KOPT-K1 (cell line): ENCODE results near the gene ATXN2L.
"Not testable (repeated sequence)": the region's sequence is repeated elsewhere in the genome, so short reads cannot be mapped to it uniquely, and the experiment has no call there.

Source experiments
- H3K27ac ChIP-seq: fragments of 200-600 bp; sonication (generic); 2 replicates; pipeline ENCODE4 v1.5.1; 2016; ENCODE audit warnings: antibody characterized with exemption, mild to moderate bottlenecking, low read depth, low read length; ENCODE audit not compliant: poor library complexity, severe bottlenecking
- H3K36me3 ChIP-seq: fragments of 200-600 bp; sonication (generic); 2 replicates; pipeline ENCODE4 v1.5.1; 2017; ENCODE audit warnings: antibody characterized with exemption, mild to moderate bottlenecking, low read length, moderate library complexity; ENCODE audit not compliant: insufficient read depth
- H3K9me3 ChIP-seq: fragments of 200-600 bp; sonication (generic); 2 replicates; pipeline ENCODE4 v1.5.1; 2017; ENCODE audit warnings: antibody characterized with exemption, low read length, mild to moderate bottlenecking; ENCODE audit not compliant: insufficient read depth, poor library complexity, severe bottlenecking

Gene ATXN2L

DNA sequence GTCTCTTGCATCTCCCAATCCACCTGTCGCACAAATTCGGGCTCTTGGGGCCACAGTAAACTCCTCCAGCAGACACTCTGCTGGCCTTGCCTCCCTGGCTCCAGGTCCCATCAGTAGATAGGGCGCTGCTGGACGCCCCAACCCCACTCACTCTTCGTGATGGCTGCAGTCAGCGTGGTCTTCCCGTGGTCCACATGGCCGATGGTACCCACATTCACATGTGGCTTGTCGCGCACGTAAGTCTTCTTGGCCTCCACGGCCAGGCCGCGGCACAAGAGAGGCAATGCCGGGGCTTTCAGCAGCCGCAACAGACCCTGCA is 22.9 kb downstream of the ATXN2L start:
- Histone ChIP-seq H3K27ac (peak overlapping the region; percentile 79), H3K9me3 (no peaks in the 10 kb centered on the region), H3K36me3 (peaks cover 41% of the 10 kb centered on the region)

DNA sequence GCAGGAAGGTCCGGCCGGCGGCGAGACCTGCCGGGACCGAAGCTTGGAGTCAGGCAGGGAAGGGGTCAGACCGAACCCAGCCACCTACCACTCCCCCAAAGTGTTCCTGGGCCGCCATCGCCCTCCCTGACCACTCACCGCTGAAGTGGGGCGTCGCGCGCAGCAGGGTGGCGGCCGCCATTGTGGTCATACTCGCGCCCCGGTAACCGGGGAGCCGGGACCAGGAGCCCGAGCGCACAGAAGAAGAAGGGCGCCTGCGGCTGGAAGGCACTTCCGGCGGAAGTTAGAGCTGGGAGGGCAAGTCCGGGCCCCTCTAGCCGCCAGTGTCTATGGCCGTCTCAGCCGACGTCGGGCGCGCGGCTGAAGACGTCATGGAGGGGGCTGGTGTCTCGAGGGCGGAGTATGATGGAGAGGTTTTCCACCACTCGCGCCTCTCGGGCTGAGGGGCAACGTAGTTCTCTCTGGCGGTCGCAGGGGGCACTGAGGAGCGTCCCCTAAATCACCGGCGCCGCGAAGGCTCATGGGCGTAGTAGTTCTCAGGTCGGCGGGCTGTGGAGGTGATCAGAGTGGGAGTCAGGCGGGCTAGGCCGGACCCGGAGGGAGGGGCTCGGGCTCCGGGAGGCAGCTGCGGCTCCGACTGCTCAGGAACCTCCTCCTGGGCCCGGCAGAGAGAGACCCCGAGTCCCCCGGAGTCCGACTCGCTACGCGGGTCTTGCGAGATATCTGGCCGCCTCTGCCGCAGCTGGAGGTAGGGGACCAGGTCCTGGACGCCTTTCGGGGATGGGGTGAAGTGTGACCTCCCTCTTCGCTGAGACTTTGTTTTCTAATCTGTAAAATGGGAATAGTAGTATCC is 23.5 kb downstream of the ATXN2L start, which contains the start of gene TUFM:
TUFM (minus strand) TSS at position 269 of the 853 bp plus-strand sequence; CDS start at position 190, 79 bp downstream.
- Histone ChIP-seq H3K36me3 (peaks cover 38% of the 10 kb centered on the region), H3K27ac (peak within 1 kb of the TSS; percentile 79), H3K9me3 (no peaks in the 10 kb centered on the region)

DNA sequence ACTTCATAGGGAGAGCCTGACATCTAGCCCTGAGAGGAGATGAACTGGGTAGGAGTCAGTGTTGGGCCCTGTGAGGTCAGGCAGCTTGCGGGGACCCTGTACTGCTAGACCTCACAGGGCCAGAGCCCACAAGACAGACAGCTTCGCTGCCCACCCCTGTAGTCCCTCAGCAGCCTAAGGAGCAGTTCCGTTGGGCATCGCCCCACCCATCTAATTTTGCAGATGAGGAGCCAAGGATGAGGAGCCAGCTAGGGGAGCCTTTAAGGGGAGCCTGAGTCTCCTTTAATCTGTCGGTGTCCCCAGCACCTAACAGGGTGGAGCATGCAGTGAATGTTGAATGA is 24.1 kb downstream of the ATXN2L start:
- H3K36me3 ChIP-seq: peaks cover 34% of the 10 kb centered on the region
- H3K9me3 ChIP-seq: no peaks in the 10 kb centered on the region
- H3K27ac ChIP-seq: peak overlapping the region; percentile 79

DNA sequence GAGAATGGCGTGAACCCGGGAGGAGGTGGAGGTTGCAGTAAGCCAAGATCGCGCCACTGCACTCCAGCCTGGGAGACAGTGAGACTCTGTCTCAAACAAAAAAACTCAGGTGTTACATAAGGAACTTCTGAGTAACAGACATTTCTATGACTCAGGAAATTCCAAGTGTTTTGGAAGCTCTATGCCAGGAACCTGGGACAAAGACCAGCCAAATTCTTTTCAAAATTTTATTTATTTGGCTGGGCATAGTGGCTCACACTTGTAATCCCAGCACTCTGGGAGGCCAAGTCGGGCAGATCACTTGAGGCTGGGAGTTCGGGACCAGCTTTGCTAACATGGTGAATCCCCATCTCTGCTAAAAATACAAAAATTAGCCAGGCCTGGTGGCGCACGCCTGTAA is 35.6 kb downstream of the ATXN2L start:
- Histone ChIP-seq H3K27ac (no peak overlapping the region), H3K9me3 (no peaks in the 10 kb centered on the region), H3K36me3 (0 out of 2 replicates have a peak, but pooled peaks cover 5% of the 10 kb centered on the region)

DNA sequence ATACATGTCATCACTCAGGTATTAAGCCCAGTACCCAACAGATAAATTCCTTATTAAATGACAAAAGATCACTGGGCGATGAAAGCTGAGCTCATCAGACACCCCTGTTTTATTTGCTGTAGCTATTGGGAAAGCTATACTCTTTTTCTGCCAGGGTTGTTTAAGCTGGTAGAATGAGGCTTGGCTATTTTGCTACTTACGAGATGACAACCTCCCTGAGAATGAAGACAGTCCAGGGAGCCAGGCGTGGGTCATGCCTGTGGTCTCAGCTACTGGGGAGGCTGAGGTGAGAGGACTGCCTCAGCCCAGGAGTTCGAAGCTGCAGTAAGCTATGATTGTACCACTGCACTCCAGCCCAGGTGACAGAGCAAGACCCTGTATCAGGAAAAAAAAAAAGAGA is 36.5 kb downstream of the ATXN2L start:
- H3K36me3 ChIP-seq: 0 out of 2 replicates have a peak, but pooled peaks cover 5% of the 10 kb centered on the region
- no peaks in the 10 kb centered on the region for H3K9me3 ChIP-seq
- no peak overlapping the region for H3K27ac ChIP-seq

DNA sequence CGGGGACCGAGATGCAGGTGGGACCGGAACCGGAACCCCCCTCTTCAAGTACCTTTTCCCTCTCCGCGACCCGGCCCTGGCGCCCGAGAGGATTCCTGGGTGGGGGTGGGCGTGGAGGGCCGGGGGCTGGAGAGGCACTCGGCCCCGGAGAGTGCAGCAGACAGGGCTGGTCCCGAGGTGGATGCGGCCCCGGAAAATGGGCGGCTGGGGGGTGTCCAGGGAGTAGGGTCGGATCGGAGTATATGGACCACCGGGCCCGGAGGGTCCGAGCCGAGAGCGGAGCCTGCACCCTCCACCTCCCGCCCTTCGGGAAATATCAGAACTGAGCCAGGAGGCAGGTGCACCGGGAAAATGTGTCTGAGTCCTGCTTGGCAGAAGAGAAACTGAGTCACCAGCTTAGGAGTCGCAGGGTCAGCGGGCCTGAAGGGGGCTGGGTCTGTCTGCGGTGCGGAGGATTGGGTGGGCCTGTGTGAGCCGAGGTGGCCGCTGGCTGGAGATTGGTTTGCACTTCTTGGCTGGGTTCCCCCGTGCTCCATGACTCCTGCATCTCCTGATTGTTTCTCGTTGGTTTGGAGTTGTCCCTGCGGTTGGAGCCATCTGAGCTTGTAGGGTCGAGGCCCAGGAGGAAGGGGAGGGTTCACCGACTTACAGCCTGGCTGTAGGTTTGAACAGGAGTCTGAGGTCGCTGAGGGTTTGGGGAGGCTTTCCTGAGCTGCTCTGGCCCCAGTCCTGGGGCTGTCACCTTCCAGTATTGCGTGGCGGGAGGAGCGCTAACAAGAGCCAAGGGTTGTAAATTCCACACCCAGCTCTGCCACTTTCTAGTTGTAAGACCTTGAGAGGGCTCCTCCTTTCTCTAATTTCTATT is 41.4 kb downstream of the ATXN2L start:
- peaks cover 29% of the 10 kb centered on the region for H3K36me3 ChIP-seq
- H3K9me3 ChIP-seq: no peaks in the 10 kb centered on the region
- H3K27ac ChIP-seq: peak overlapping the region; percentile 92

DNA sequence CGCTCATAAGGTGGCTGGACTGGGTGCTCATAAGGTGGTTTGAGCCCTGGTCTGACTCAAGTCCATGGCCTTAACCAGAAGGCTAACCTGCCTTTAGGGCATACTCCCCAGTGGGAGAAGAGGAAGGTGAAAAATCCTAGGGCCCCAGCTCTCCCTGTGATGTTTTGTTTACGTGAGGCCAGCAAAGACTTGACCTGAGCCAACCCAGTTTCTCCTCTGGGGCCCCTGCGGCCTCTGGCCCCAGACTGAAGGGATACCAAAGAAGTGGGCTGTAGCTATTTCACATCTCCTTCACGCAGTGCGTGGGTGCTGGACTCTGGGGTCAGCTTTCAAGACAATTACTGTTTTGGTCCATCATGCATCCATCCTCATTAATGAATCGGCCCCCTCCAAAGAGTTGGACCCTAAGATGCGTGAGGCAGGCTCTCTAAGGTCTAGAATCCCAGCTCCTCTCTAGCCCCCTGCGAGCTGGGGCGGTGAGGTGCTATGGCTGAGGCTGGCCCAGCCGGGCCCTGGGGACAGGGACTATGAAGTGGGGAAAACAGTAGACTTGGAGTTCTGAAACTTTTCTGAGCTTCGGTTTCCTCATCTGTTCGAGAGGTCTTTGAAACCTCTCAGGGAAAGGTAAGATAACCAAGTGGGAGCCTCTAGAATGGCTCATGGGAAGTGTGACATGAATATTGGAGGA is 42.3 kb downstream of the ATXN2L start:
- H3K36me3 ChIP-seq: peaks cover 39% of the 10 kb centered on the region
- H3K27ac ChIP-seq: no peak overlapping the region
- H3K9me3 ChIP-seq: no peaks in the 10 kb centered on the region

DNA sequence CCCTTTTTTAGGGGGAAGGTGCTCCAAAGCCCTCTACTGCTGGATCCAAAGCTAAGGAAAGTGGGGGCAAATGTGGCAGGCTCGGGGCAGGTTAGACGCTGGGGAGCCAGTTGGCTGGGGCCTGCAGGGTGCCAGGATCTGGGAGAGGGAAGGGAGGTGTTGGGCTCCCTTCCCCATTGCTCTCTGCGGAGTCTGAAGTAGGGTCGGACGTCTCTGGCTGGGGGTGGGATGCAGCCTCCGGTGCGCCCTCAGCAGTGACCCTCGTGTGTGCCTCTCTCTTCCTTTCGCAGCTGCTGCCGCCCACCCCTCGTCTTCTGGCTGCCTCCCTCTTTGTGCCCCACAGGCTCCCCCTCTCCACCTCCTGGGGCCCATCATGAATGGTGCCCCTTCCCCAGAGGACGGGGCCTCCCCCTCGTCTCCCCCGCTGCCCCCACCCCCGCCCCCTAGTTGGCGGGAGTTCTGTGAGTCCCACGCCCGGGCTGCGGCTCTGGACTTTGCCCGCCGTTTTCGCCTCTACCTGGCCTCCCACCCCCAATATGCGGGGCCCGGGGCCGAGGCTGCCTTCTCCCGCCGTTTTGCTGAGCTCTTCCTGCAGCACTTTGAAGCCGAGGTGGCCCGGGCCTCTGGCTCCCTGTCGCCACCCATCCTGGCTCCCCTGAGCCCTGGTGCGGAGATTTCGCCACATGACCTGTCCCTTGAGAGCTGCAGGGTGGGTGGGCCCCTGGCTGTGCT is 43.1 kb downstream of the ATXN2L start:
- Histone ChIP-seq H3K27ac (no peak overlapping the region), H3K9me3 (no peaks in the 10 kb centered on the region), H3K36me3 (peaks cover 46% of the 10 kb centered on the region)

DNA sequence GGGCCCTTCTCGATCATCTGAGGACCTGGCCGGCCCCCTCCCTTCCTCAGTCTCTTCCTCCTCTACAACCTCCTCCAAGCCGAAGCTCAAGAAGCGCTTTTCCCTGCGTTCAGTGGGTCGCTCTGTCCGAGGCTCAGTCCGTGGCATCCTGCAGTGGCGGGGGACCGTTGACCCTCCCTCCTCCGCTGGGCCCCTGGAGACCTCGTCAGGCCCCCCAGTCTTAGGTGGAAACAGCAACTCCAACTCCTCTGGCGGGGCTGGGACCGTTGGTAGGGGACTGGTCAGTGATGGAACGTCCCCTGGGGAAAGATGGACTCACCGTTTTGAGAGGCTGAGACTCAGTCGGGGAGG is 43.6 kb downstream of the ATXN2L start:
- no peaks in the 10 kb centered on the region for H3K9me3 ChIP-seq
- peaks cover 52% of the 10 kb centered on the region for H3K36me3 ChIP-seq
- H3K27ac ChIP-seq: no peak overlapping the region

DNA sequence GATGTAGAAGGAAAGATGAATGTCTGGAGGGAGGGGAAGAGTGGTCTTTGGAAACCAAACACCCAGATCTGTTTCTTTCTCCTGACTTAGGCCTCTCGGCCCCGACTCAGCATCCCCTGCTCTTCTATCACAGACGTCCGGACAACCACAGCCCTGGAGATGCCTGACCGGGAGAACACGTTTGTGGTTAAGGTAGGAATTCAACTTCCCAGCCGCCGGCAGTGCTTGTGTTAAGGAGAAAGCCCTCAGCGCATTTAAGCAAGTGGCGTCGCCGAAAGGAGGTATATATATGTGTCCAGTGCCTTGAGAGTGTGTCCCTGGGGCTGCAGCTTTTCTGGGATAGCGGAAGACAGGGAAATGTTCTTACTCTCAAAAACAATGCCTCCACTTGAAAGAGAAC is 44.4 kb downstream of the ATXN2L start:
- H3K9me3 ChIP-seq: no peaks in the 10 kb centered on the region
- no peak overlapping the region for H3K27ac ChIP-seq
- peaks cover 60% of the 10 kb centered on the region for H3K36me3 ChIP-seq

DNA sequence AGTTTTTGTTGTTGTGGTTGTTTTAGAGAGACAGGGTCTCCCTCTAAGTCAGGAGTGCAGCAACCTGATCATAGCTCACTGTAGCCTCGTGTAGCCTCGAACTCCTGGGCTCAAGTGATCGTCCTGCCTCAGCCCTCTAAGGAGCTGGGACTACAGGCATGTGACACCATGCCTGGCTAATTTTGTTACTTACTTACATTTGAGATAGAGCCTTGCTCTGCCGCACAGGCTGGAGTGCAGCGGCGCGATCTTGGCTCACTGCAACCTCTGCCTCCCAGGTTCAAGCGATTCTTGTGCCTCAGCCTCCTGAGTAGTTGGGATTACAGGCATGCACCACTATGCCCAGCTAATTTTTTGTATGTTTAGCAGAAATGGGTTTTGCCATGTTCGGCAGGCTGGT is 44.8 kb downstream of the ATXN2L start:
- not testable (repeated sequence) for H3K27ac ChIP-seq, H3K9me3 ChIP-seq
- H3K36me3 ChIP-seq: peaks cover 64% of the 10 kb centered on the region

DNA sequence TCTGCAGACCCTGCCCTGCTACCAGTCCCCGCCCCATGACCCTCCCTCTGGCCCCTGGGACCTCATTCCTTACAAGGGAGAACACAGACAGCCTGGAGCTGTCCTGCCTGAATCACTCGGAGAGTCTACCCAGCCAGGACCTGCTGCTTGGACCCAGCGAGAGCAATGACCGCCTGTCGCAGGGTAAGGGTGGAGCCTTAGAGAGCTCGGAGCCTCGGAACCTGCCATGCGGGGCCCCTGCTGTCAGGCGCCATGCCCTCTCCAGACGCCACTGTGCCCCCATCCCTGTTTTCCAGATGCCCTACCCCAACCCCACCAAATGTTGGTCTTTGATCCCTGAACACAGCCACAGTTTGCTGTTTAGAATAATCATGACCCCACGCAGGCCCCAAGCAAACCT is 46.4 kb downstream of the ATXN2L start:
- H3K27ac ChIP-seq: no peak overlapping the region
- peaks cover 79% of the 10 kb centered on the region for H3K36me3 ChIP-seq
- H3K9me3 ChIP-seq: no peaks in the 10 kb centered on the region

DNA sequence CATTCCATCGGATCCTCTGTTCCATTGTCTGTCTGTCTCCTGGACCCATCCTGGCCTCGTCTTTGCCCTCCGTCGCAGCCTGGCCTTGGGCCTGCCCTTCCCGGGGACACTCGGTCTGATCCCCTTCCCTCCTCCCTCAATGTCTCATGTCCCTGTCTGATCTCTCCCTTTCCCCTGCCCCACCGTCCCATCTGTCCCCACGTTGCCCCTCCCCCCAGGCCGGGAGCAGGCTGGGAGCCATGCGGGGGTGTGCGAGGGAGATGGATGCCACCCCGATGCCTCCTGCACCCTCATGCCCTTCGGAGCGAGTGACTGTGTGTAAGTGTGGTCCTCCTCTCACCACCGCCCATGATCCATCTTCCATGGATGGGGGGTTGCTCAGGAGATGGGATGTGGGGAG is 50.2 kb downstream of the ATXN2L start:
- Histone ChIP-seq H3K36me3 (peaks cover 63% of the 10 kb centered on the region), H3K27ac (no peak overlapping the region), H3K9me3 (no peaks in the 10 kb centered on the region)

DNA sequence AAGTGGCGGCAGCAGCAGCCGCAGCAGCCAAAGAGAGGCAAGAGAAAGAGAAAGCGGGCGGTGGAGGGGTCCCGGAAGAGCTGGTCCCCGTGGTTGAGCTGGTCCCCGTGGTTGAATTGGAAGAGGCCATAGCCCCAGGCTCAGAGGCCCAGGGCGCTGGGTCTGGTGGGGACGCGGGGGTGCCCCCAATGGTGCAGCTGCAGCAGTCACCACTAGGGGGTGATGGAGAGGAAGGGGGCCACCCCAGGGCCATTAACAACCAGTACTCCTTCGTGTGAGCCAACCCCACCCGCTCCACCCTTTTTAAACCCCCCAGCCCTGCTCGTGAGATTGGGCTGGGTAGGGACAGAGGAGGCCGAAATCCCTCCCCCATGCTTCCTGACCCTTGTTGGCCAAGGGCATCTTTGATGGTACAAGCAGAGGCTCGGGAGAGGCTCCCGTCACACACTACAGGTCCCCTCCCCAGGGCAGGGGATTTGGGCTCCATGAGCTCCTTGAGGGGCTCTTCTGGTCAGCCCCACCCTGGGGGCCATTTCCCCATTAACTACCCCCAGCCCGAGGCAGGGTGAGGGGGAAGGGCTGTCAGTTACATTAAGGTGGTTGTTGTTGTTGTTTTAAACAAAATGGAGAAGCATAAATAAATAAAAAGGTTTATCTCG is 50.9 kb downstream of the ATXN2L start:
- H3K36me3 ChIP-seq: peaks cover 59% of the 10 kb centered on the region
- no peaks in the 10 kb centered on the region for H3K9me3 ChIP-seq
- no peak overlapping the region for H3K27ac ChIP-seq
